ENCODE measurements around the gene TESK1.
A peak's percentile ranks its signal among the peaks of the same experiment; 100 is the strongest.

Gene TESK1

DNA sequence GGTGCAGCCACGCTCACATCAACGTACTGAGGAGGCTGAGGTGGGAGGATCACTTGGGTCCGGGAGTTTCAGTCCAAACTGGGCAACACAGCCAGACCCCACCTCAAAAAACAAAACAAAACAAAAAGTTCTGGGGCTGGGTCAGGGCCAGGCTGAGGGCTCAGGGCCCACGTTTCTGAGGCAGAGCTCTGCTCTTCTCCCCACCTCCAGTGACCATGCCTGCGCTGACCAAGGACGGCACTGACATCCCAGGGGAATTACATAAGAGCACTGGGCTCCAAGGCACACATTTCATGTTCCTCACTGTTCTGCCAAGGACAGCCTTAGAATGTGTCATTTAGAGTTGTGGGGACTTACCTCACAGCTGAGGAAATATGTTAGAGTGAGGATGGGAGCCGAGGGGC is 40.4 kb upstream of the TESK1 start:
- DNase-seq (ENCODE audit: extremely low spot score) = no peak
- ChIA-PET POLR2A (no interaction called here), CTCF (interaction anchor here (1.8 kb wide), 1 partner anchor 11 kb away, joined by 6 read pairs; no protein-coding TSS in a partner anchor)
- no peak for TF ChIP-seq LEF1 (IDR thresholded peaks at IDR 0.05; ENCODE audit: borderline replicate concordance)

DNA sequence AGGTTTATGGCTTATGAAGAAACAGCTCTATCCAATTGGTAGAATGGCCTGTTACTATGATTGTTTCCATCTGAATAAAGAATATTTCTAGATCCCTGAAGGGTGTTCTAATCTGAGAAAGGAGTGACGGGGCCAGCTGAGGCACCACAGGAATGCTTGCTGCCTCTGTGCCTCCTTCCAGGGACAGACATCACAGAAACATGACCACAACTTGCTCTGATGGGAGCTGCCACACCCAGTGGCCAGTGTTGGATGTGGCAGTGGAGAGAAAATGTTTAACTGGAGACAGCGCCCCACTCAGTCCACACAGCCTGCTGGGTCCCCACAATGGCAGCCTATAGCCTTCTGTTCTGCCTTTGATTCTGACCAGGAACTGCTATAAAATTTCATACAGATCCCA is 38.6 kb upstream of the TESK1 start:
- TF ChIP-seq L3MBTL2 (conservative IDR thresholded peaks at IDR 0.05) (no peak), LEF1 (IDR thresholded peaks at IDR 0.05; ENCODE audit: borderline replicate concordance) (no peak), NFRKB (IDR thresholded peaks at IDR 0.05) (no peak), SP1 (IDR thresholded peaks at IDR 0.05) (no peak), PKNOX1 (IDR thresholded peaks at IDR 0.05) (no peak), FOXM1 (IDR thresholded peaks at IDR 0.05; ENCODE audit: borderline replicate concordance) (no peak), CTBP1 (IDR thresholded peaks at IDR 0.05; ENCODE audit: borderline replicate concordance) (no peak), SUZ12 (IDR thresholded peaks at IDR 0.05) (no peak), TARDBP (IDR thresholded peaks at IDR 0.05) (no peak), BHLHE40 (IDR thresholded peaks at IDR 0.05; ENCODE audit: borderline replicate concordance) (no peak), ELF4 (IDR thresholded peaks at IDR 0.05) (no peak), HDGF (IDR thresholded peaks at IDR 0.05; ENCODE audit: borderline replicate concordance) (no peak)
- ChIA-PET CTCF (interaction anchor here (1.8 kb wide), 1 partner anchor 13 kb away, joined by 6 read pairs; no protein-coding TSS in a partner anchor), POLR2A (no interaction called here)
- DNase-seq (ENCODE audit: extremely low spot score) = peak; percentile 26

- TF ChIP-seq ELF4 (IDR thresholded peaks at IDR 0.05) = no peak
- no peak for TF ChIP-seq TARDBP (IDR thresholded peaks at IDR 0.05)
- POLR2A ChIA-PET = no interaction called here
- DNase-seq (ENCODE audit: extremely low spot score) = no peak
- CTCF ChIA-PET = no interaction called here
Measured at GRCh38 chr9:35568196-35568595, 36.9 kb upstream of the TESK1 start.

GRCh38 chr9:35569206-35569605 is 35.9 kb upstream of the TESK1 start:
- DNase-seq (ENCODE audit: extremely low spot score) = no peak
- POLR2A ChIA-PET = no interaction called here
- CTCF ChIA-PET = no interaction called here
- TF ChIP-seq PKNOX1 (IDR thresholded peaks at IDR 0.05) (no peak), CTBP1 (IDR thresholded peaks at IDR 0.05; ENCODE audit: borderline replicate concordance) (no peak), NFRKB (IDR thresholded peaks at IDR 0.05) (no peak), LEF1 (IDR thresholded peaks at IDR 0.05; ENCODE audit: borderline replicate concordance) (no peak), SUZ12 (IDR thresholded peaks at IDR 0.05) (no peak)

GRCh38 chr9:35570709-35571504 is 34.2 kb upstream of the TESK1 start:
- POLR2A ChIA-PET = no interaction called here
- CTCF ChIA-PET = interaction anchor here (0.6 kb wide), 1 partner anchor 87 kb away, joined by 3 read pairs; the partner anchor contains the start of gene RMRP
- no peak for DNase-seq (ENCODE audit: extremely low spot score)
- TF ChIP-seq PKNOX1 (IDR thresholded peaks at IDR 0.05) = no peak
- TF ChIP-seq FOXK2 (IDR thresholded peaks at IDR 0.05) = no peak
- no peak for TF ChIP-seq FOXA1 (IDR thresholded peaks at IDR 0.05)
- no peak for TF ChIP-seq FOXM1 (IDR thresholded peaks at IDR 0.05; ENCODE audit: borderline replicate concordance)
- no peak for TF ChIP-seq SUZ12 (IDR thresholded peaks at IDR 0.05)
- TF ChIP-seq ELF4 (IDR thresholded peaks at IDR 0.05) = no peak
- no peak for TF ChIP-seq SP1 (IDR thresholded peaks at IDR 0.05)
- TF ChIP-seq ARNT (IDR thresholded peaks at IDR 0.05) = no peak
- TF ChIP-seq TARDBP (IDR thresholded peaks at IDR 0.05) = no peak
- no peak for TF ChIP-seq ZNF384 (IDR thresholded peaks at IDR 0.05)
- no peak for TF ChIP-seq L3MBTL2 (conservative IDR thresholded peaks at IDR 0.05)

DNA sequence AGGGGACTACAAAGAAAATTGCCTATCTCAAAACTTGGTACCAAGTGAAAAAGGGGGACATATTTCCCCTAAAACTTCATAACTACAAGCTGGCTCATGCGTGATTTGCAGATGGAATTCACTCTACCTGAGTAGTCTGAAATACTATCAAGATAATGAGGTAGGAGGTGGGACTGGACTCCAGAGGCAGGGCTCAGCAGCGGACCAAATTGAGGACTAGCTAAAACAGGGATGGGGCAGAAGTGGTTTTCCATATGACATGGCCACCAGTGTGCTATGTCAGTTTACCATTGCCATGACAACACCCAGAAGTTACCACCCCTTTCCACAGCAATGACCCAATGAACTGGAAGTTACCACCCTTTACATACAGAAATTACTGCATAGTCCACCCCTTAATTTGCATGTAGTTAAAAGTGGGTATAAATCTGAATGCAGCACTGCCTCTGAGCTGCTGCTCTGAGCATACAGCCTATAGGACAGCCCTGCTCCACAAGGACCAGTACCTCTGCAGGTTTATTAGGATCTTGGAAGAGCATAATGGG is 30.4 kb upstream of the TESK1 start:
- ChIA-PET POLR2A (no interaction called here), CTCF (no interaction called here)
- no peak for DNase-seq (ENCODE audit: extremely low spot score)
- TF ChIP-seq ARNT (IDR thresholded peaks at IDR 0.05) (no peak), TARDBP (IDR thresholded peaks at IDR 0.05) (no peak), PKNOX1 (IDR thresholded peaks at IDR 0.05) (no peak), SUZ12 (IDR thresholded peaks at IDR 0.05) (no peak), FOXA1 (IDR thresholded peaks at IDR 0.05) (no peak), BHLHE40 (IDR thresholded peaks at IDR 0.05; ENCODE audit: borderline replicate concordance) (no peak), FOXK2 (IDR thresholded peaks at IDR 0.05) (no peak), CTBP1 (IDR thresholded peaks at IDR 0.05; ENCODE audit: borderline replicate concordance) (no peak), ZNF384 (IDR thresholded peaks at IDR 0.05) (no peak), LEF1 (IDR thresholded peaks at IDR 0.05; ENCODE audit: borderline replicate concordance) (no peak), SP1 (IDR thresholded peaks at IDR 0.05) (no peak)

All from HEK293T (cell line).